Measurements from ENCODE around the gene HCFC2.

GRCh38 chr12:104042580-104042979, 21.8 kb upstream of the HCFC2 start:
- no peak for TF ChIP-seq EZH2phosphoT487 (IDR thresholded peaks at IDR 0.05; ENCODE audit: borderline replicate concordance, low read length)
- no peak for TF ChIP-seq CTCF (IDR thresholded peaks at IDR 0.05; ENCODE audit: low read depth, low read length, poor library complexity, severe bottlenecking)

Data from DOHH2 (cell line).